AG09319 (cell line): ENCODE measurements around the gene RTL5.

Experiments
- DNase-seq: peaks from one replicate; pipeline ENCODE4 v3.0.0-alpha.2; 2010; ENCODE audit warnings: low read depth; ENCODE audit errors: extremely low read depth
- CTCF ChIP-seq: IDR thresholded peaks from 2 replicates; pipeline ENCODE4 v1.5.1; 2011; ENCODE audit warnings: low read depth, mild to moderate bottlenecking, inconsistent platforms, low read length, moderate library complexity

RTL5 gene

GRCh38 chrX:72114306-72114705, 17.4 kb downstream of the RTL5 start:
- TF ChIP-seq CTCF: no peak
- DNase-seq: no peak

- no peak for TF ChIP-seq CTCF
Observed at GRCh38 chrX:72113461-72113860, 18.3 kb downstream of the RTL5 start.

GRCh38 chrX:72110876-72111708, 20.6 kb downstream of the RTL5 start:
- no peak for DNase-seq
- no peak for TF ChIP-seq CTCF

More at GRCh38 chrX:72113461-72113860, 18.3 kb downstream of the RTL5 start:
- no peak for DNase-seq

- no peak for DNase-seq
- TF ChIP-seq CTCF: no peak
Observed at GRCh38 chrX:72110051-72110875, 21.5 kb downstream of the RTL5 start.

- TF ChIP-seq CTCF: no peak
- no peak for DNase-seq
Observed at GRCh38 chrX:72108666-72109065, 23.0 kb downstream of the RTL5 start.

GRCh38 chrX:72107841-72108595, 23.7 kb downstream of the RTL5 start:
- no peak for TF ChIP-seq CTCF
- no peak for DNase-seq
